Neuronal stem cell (in vitro differentiated cells): ENCODE results near the gene CDRT15L2.
"Not testable (repeated sequence)": the region's sequence is repeated elsewhere in the genome, so short reads cannot be mapped to it uniquely, and the experiment has no call there.

Experiments used
- DNase-seq: peaks from one replicate; pipeline ENCODE4 v3.0.0-alpha.2; 2013; ENCODE audit warnings: low spot score
- H2AFZ ChIP-seq: one replicate; pipeline ENCODE4 v1.6.1; 2013; ENCODE audit warnings: mild to moderate bottlenecking, low read length, inconsistent platforms
- H2AK5ac ChIP-seq: 2 replicates; pipeline ENCODE4 v1.6.1; 2013; ENCODE audit warnings: low read depth, mild to moderate bottlenecking, inconsistent platforms, low read length, moderate library complexity, mixed read lengths
- H2BK120ac ChIP-seq: 2 replicates; pipeline ENCODE4 v1.6.1; 2013; ENCODE audit warnings: low read depth, mild to moderate bottlenecking, inconsistent platforms, low read length, moderate library complexity, mixed read lengths
- H2BK12ac ChIP-seq: one replicate; pipeline ENCODE4 v1.6.1; 2013; ENCODE audit warnings: low read length, inconsistent platforms
- H2BK15ac ChIP-seq: 2 replicates; pipeline ENCODE4 v1.6.1; 2013; ENCODE audit warnings: mild to moderate bottlenecking, low read length, inconsistent platforms, mixed read lengths
- H2BK5ac ChIP-seq: one replicate; pipeline ENCODE4 v1.6.1; 2013; ENCODE audit warnings: inconsistent platforms, mild to moderate bottlenecking, low read length, moderate library complexity
- H3K14ac ChIP-seq: one replicate; pipeline ENCODE4 v1.6.1; 2013; ENCODE audit warnings: low read length, inconsistent platforms
- H3K18ac ChIP-seq: 2 replicates; pipeline ENCODE4 v1.6.1; 2013; ENCODE audit warnings: low read length, inconsistent platforms
- H3K23ac ChIP-seq: 2 replicates; pipeline ENCODE4 v1.6.1; 2013; ENCODE audit warnings: low read depth, mild to moderate bottlenecking, mixed read lengths, low read length, inconsistent platforms; ENCODE audit not compliant: poor library complexity
- H3K27ac ChIP-seq: replicated peaks from 3 replicates; pipeline ENCODE4 v1.5.1; 2013; ENCODE audit warnings: low read length, inconsistent platforms
- H3K27me3 ChIP-seq, 3 experiments: 2 replicates each; pipeline ENCODE4 v1.6.1; 2013; ENCODE audit warnings: low read length in 3 of 3, mild to moderate bottlenecking in 2 of 3, inconsistent platforms in 1 of 3, low read depth in 1 of 3, mixed read lengths in 1 of 3, moderate library complexity in 1 of 3; ENCODE audit not compliant: control insufficient read depth in 3 of 3, insufficient read depth in 3 of 3
- H3K36me3 ChIP-seq, 2 donors: replicated peaks in 1 of 2; 2 replicates each; pipeline ENCODE4 v1.6.1; 2013; ENCODE audit warnings: low read length in 2 of 2; ENCODE audit not compliant: control insufficient read depth in 2 of 2, insufficient read depth in 2 of 2
- H3K4ac ChIP-seq: 2 replicates; pipeline ENCODE4 v1.6.1; 2013; ENCODE audit warnings: inconsistent platforms, mild to moderate bottlenecking, low read length, moderate library complexity
- H3K4me1 ChIP-seq, 2 donors: 1 replicate in 1 of 2; 2 replicates in 1 of 2; pipeline ENCODE4 v1.6.1; 2013; ENCODE audit warnings: low read length in 2 of 2, low read depth in 1 of 2; ENCODE audit not compliant: control insufficient read depth in 2 of 2, insufficient read depth in 1 of 2
- H3K4me2 ChIP-seq: one replicate; pipeline ENCODE4 v1.6.1; 2013; ENCODE audit warnings: mild to moderate bottlenecking, low read length, inconsistent platforms; ENCODE audit not compliant: insufficient read depth, poor library complexity, severe bottlenecking
- H3K4me3 ChIP-seq, 2 donors: 2 replicates each; pipeline ENCODE4 v1.5.1; 2013; ENCODE audit warnings: low read length in 2 of 2, mild to moderate bottlenecking in 2 of 2, inconsistent platforms in 1 of 2, moderate library complexity in 1 of 2
- H3K79me1 ChIP-seq: one replicate; pipeline ENCODE4 v1.6.1; 2013; ENCODE audit warnings: low read depth, mild to moderate bottlenecking, inconsistent platforms, low read length, moderate library complexity
- H3K9ac ChIP-seq: one replicate; pipeline ENCODE4 v1.6.1; 2013; ENCODE audit warnings: mild to moderate bottlenecking, low read depth, low read length, inconsistent platforms; ENCODE audit not compliant: poor library complexity
- H3K9me3 ChIP-seq, 2 donors: replicated peaks in 1 of 2; 2 replicates each; pipeline versions ENCODE3 to v1.6.1; 2013; ENCODE audit warnings: low read length in 2 of 2, mild to moderate bottlenecking in 2 of 2, inconsistent platforms in 1 of 2, low read depth in 1 of 2, mixed read lengths in 1 of 2, moderate library complexity in 1 of 2; ENCODE audit not compliant: control insufficient read depth in 2 of 2, insufficient read depth in 1 of 2
- H4K8ac ChIP-seq: one replicate; pipeline ENCODE4 v1.6.1; 2013; ENCODE audit warnings: low read depth, mild to moderate bottlenecking, inconsistent platforms, low read length, moderate library complexity
- H4K91ac ChIP-seq: one replicate; pipeline ENCODE4 v1.6.1; 2013; ENCODE audit warnings: low read length, low read depth, mild to moderate bottlenecking, inconsistent platforms; ENCODE audit not compliant: poor library complexity
- WGBS, 2 donors: extraction: QIAGEN DNeasy Blood & Tissue Kit; methylation state at CpG; one replicate each; pipeline ENCODE4 v1.1.7; 2013; ENCODE audit warnings: missing lambda C conversion rate in 2 of 2, mixed read lengths in 1 of 2; ENCODE audit not compliant: insufficient read length in 2 of 2, insufficient replicate concordance in 1 of 2; ENCODE audit errors: extremely low coverage in 2 of 2; 5-methylcytosine and 5-hydroxymethylcytosine counted together

CDRT15L2 gene

DNA sequence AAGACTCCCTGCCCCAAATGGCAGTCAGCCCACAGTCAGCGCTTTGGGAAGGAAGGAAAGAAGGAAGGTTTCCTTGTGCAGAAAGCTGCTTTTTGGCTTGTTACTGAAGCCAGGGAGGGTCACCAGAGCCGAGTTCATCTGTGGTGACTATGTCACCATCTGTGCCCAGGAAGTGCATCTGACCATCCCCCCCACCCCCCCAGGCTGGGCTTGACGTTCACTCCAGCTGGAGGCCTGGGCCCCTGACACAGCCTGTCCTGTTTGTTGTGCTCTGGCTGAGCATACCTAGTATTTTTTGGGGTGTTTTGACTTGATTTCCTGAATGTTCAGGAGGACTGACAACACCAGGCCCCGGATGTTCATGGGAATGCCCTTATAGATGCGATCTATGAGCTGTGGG lies 31.6 kb upstream of the CDRT15L2 start:
- H2BK15ac ChIP-seq, H3K4me2 ChIP-seq, H3K79me1 ChIP-seq, H3K4ac ChIP-seq, H3K27me3 ChIP-seq, H2BK5ac ChIP-seq, H2BK120ac ChIP-seq, H4K91ac ChIP-seq, H3K9ac ChIP-seq, H3K4me3 ChIP-seq, H3K9me3 ChIP-seq, DNase-seq, H3K23ac ChIP-seq, H3K27ac ChIP-seq, H2AFZ ChIP-seq, H3K4me1 ChIP-seq, H4K8ac ChIP-seq, H3K14ac ChIP-seq, H3K18ac ChIP-seq, H3K36me3 ChIP-seq, H2AK5ac ChIP-seq, H2BK12ac ChIP-seq: not testable (repeated sequence)
- no CpG with 5 or more reads among the region's 5 CpGs for WGBS, 2 donors

DNA sequence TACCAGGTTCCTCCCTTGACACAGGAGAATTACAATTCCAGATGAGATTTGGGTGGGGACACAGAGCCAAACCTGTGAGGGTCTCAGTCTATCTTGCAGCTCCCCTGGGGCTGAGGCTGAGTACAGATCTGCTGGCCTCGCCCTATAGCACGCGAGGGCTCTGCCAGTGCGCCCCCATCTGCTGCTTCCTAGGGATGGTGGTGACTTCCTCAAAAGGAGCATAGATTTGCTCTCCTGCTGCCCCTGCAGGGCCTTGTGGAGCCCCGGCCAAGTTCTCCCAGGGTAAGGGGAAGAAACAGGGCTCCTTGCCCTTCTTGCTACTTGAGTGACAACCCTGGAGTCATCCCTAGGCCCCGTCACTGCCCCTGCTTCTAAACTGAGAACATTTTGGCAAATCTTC lies 26.6 kb upstream of the CDRT15L2 start:
- not testable (repeated sequence) for H3K9me3 ChIP-seq, H3K36me3 ChIP-seq, H3K27me3 ChIP-seq, H2BK12ac ChIP-seq, DNase-seq, H3K79me1 ChIP-seq, H2BK120ac ChIP-seq, H2BK5ac ChIP-seq, H3K4me1 ChIP-seq, H4K91ac ChIP-seq, H3K23ac ChIP-seq, H2BK15ac ChIP-seq, H2AK5ac ChIP-seq, H3K9ac ChIP-seq, H3K4me2 ChIP-seq, H2AFZ ChIP-seq, H3K4ac ChIP-seq, H4K8ac ChIP-seq, H3K4me3 ChIP-seq, H3K14ac ChIP-seq, H3K27ac ChIP-seq, H3K18ac ChIP-seq
- no CpG with 5 or more reads among the region's 6 CpGs for WGBS, 2 donors

- not testable (repeated sequence) for H2BK5ac ChIP-seq, H2BK120ac ChIP-seq, H2BK15ac ChIP-seq, H3K18ac ChIP-seq, H4K91ac ChIP-seq, H3K14ac ChIP-seq, H3K9me3 ChIP-seq, DNase-seq, H3K36me3 ChIP-seq, H3K4me3 ChIP-seq, H3K9ac ChIP-seq, H3K4me2 ChIP-seq, H2BK12ac ChIP-seq, H3K79me1 ChIP-seq, H3K27me3 ChIP-seq, H2AFZ ChIP-seq, H3K23ac ChIP-seq, H3K4ac ChIP-seq, H4K8ac ChIP-seq, H3K4me1 ChIP-seq, H2AK5ac ChIP-seq, H3K27ac ChIP-seq
- WGBS, 2 donors, result no CpG with 5 or more reads among the region's 4 CpGs
These were observed 24.8 kb upstream of the CDRT15L2 start for GRCh38 chr17:20554728-20555127.

DNA sequence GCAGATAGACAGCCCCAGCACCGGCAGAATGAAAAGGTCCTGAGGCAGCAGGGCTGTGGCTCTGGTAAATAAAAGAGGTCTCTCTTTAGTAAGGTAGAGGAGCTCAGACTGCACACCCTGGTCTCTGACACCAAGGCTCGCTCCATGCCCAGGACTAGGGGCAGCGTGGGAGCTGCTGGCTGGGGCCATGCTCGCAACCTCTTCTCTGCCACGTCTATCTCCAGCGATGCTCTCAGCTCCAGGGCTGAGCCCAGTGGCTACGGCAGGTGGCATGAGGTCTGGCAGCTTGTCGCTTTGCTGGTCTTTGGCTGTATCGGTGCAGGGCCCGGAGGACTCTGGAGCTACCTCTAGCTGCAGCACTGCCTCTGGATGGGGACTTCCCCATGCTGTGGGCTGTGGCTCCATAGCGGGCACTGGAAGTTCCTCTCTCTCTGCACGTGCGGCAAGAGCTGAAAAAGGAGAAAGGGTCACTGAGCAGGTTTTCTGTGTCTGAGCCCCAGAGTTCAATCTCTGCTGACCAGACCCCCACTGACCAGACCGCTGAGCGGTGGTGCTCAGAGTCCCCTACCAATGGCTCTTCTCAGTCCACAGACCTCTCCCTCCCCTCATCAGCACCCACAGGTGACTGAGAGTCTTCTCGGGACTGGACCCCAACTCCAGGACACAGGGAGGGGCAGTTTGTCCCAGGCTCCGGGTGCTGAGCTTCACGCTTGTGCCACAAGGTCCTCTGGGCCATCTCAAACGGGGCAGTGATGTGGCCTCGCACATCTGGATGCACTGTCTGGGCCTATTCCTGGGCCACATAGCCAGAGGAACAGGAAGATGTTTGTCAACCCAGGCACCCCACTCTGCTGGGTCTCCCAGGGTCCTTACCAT lies 24.2 kb upstream of the CDRT15L2 start:
- not testable (repeated sequence) for H3K23ac ChIP-seq, H3K9me3 ChIP-seq, H2BK120ac ChIP-seq, H3K27ac ChIP-seq, H4K8ac ChIP-seq, H3K4ac ChIP-seq, H2BK15ac ChIP-seq, H3K4me2 ChIP-seq, H3K27me3 ChIP-seq, H2BK12ac ChIP-seq, H4K91ac ChIP-seq, H3K14ac ChIP-seq, H3K9ac ChIP-seq, H3K18ac ChIP-seq, H2AFZ ChIP-seq, H3K36me3 ChIP-seq, H3K4me3 ChIP-seq, H2BK5ac ChIP-seq, H2AK5ac ChIP-seq, DNase-seq, H3K79me1 ChIP-seq, H3K4me1 ChIP-seq
- WGBS, 2 donors, result no CpG with 5 or more reads among the region's 20 CpGs
